LNCaP clone FGC (cell line): ENCODE measurements around the gene DHX32.

Experiments
- DNase-seq: peaks from one replicate; pipeline ENCODE4 v3.0.0-alpha.2; 2011; ENCODE audit warnings: low read depth
- H3K4me3 ChIP-seq: 2 replicates; pipeline ENCODE4 v1.5.1; 2011; ENCODE audit warnings: mild to moderate bottlenecking, low read depth, low read length, control low read depth
- CTCF ChIP-seq: IDR thresholded peaks from 2 replicates; pipeline ENCODE4 v1.5.1; 2012; ENCODE audit warnings: mild to moderate bottlenecking; ENCODE audit not compliant: control insufficient read depth, insufficient read depth; ENCODE audit errors: extremely low read depth

Gene DHX32

GRCh38 chr10:125868372-125868975 is 12.6 kb downstream of the DHX32 start:
- peak; percentile 63 for DNase-seq
- peak; percentile 90 for TF ChIP-seq CTCF
- H3K4me3 ChIP-seq: no peak overlapping the region

- DNase-seq: no peak
- H3K4me3 ChIP-seq: no peak overlapping the region
- no peak for TF ChIP-seq CTCF
Observed at GRCh38 chr10:125866421-125867029, 14.6 kb downstream of the DHX32 start.

- no peak overlapping the region for H3K4me3 ChIP-seq
- DNase-seq: no peak
- TF ChIP-seq CTCF: no peak
Observed at GRCh38 chr10:125865120-125865519, 16.0 kb downstream of the DHX32 start.

GRCh38 chr10:125859128-125859817 is 21.8 kb downstream of the DHX32 start:
- no peak overlapping the region for H3K4me3 ChIP-seq
- no peak for DNase-seq
- no peak for TF ChIP-seq CTCF

- no peak overlapping the region for H3K4me3 ChIP-seq
- DNase-seq: no peak
- TF ChIP-seq CTCF: no peak
Observed at GRCh38 chr10:125857185-125857760, 23.8 kb downstream of the DHX32 start.

GRCh38 chr10:125852487-125852886 is 28.6 kb downstream of the DHX32 start:
- TF ChIP-seq CTCF: no peak
- H3K4me3 ChIP-seq: no peak overlapping the region
- no peak for DNase-seq
